Mesenchymal stem cell (in vitro differentiated cells and primary cell): ENCODE measurements around the gene ADAM22.
A peak's percentile ranks its signal among the peaks of the same experiment; 100 is the strongest.
"Not testable (repeated sequence)": the region's sequence is repeated elsewhere in the genome, so short reads cannot be mapped to it uniquely, and the experiment has no call there.

Experiments
- DNase-seq: peaks from one replicate; pipeline ENCODE4 v3.0.0-alpha.2; 2013
- H2AFZ ChIP-seq: one replicate; pipeline ENCODE4 v1.6.1; 2013; ENCODE audit warnings: low read depth, mild to moderate bottlenecking, control low read depth, inconsistent platforms, low read length, moderate library complexity
- H2AK5ac ChIP-seq: 2 replicates; pipeline ENCODE4 v1.6.1; 2013; ENCODE audit warnings: low read length, moderate library complexity, mild to moderate bottlenecking, inconsistent platforms; ENCODE audit not compliant: severe bottlenecking
- H2BK120ac ChIP-seq: one replicate; pipeline ENCODE4 v1.6.1; 2013; ENCODE audit warnings: low read depth, mild to moderate bottlenecking, inconsistent platforms, low read length, moderate library complexity
- H2BK12ac ChIP-seq, 2 experiments: one replicate each; pipeline ENCODE4 v1.6.1; 2013; ENCODE audit warnings: inconsistent platforms in 2 of 2, low read length in 2 of 2, mild to moderate bottlenecking in 2 of 2, moderate library complexity in 2 of 2, control low read depth in 1 of 2
- H2BK15ac ChIP-seq: one replicate; pipeline ENCODE4 v1.6.1; 2013; ENCODE audit warnings: mild to moderate bottlenecking, low read depth, inconsistent platforms; ENCODE audit not compliant: poor library complexity, severe bottlenecking
- H2BK5ac ChIP-seq: 2 replicates; pipeline ENCODE4 v1.6.1; 2013; ENCODE audit warnings: low read depth, mild to moderate bottlenecking, low read length, control low read depth, inconsistent platforms; ENCODE audit not compliant: poor library complexity, severe bottlenecking
- H3K14ac ChIP-seq, 2 experiments: one replicate each; pipeline ENCODE4 v1.6.1; 2013; ENCODE audit warnings: inconsistent platforms in 2 of 2, low read length in 2 of 2, control low read depth in 1 of 2, mild to moderate bottlenecking in 1 of 2, moderate library complexity in 1 of 2
- H3K18ac ChIP-seq, 2 experiments: one replicate each; pipeline ENCODE4 v1.6.1; 2013; ENCODE audit warnings: inconsistent platforms in 2 of 2, low read length in 2 of 2, control low read depth in 1 of 2, low read depth in 1 of 2, mild to moderate bottlenecking in 1 of 2
- H3K23ac ChIP-seq, 2 experiments: one replicate each; pipeline ENCODE4 v1.6.1; 2013; ENCODE audit warnings: inconsistent platforms in 2 of 2, low read length in 2 of 2, mild to moderate bottlenecking in 2 of 2, moderate library complexity in 2 of 2, control low read depth in 1 of 2
- H3K27ac ChIP-seq: 2 replicates; pipeline ENCODE4 v1.5.1; 2013; ENCODE audit warnings: mild to moderate bottlenecking, moderate library complexity, low read length, control low read depth, inconsistent platforms; ENCODE audit not compliant: poor library complexity, severe bottlenecking
- H3K27me3 ChIP-seq, 2 experiments: 2 replicates each; pipeline versions ENCODE4 v1.6.1 to v1.7.0; 2013; ENCODE audit warnings: low read length in 2 of 2, mild to moderate bottlenecking in 2 of 2, moderate library complexity in 2 of 2, control low read depth in 1 of 2, inconsistent platforms in 1 of 2; ENCODE audit not compliant: control insufficient read depth in 1 of 2, insufficient read depth in 1 of 2
- H3K36me3 ChIP-seq, 2 experiments: 2 replicates each; pipeline versions ENCODE4 v1.6.1 to v1.7.0; 2013; ENCODE audit warnings: low read length in 2 of 2, control low read depth in 1 of 2, inconsistent platforms in 1 of 2, low read depth in 1 of 2, mild to moderate bottlenecking in 1 of 2; ENCODE audit not compliant: insufficient read depth in 2 of 2, control insufficient read depth in 1 of 2
- H3K4ac ChIP-seq, 2 experiments: one replicate each; pipeline ENCODE4 v1.6.1; 2013; ENCODE audit warnings: inconsistent platforms in 2 of 2, low read length in 2 of 2, mild to moderate bottlenecking in 2 of 2, moderate library complexity in 2 of 2, control low read depth in 1 of 2, low read depth in 1 of 2
- H3K4me1 ChIP-seq: 2 replicates; pipeline ENCODE4 v1.6.1; 2013; ENCODE audit warnings: low read depth, low read length, control low read depth; ENCODE audit not compliant: control insufficient read depth, insufficient read depth
- H3K4me2 ChIP-seq: 2 replicates; pipeline ENCODE4 v1.6.1; 2013; ENCODE audit warnings: low read length, mild to moderate bottlenecking, inconsistent platforms; ENCODE audit not compliant: poor library complexity, severe bottlenecking
- H3K4me3 ChIP-seq, 2 experiments: 2 replicates each; pipeline versions ENCODE4 v1.5.1 to v1.7.0; 2013; ENCODE audit warnings: low read length in 2 of 2, mild to moderate bottlenecking in 2 of 2, control low read depth in 1 of 2, low read depth in 1 of 2; ENCODE audit not compliant: insufficient read depth in 1 of 2
- H3K79me1 ChIP-seq: replicated peaks from 2 replicates; pipeline ENCODE4 v1.6.1; 2013; ENCODE audit warnings: mild to moderate bottlenecking, control low read depth, low read length, inconsistent platforms; ENCODE audit not compliant: poor library complexity, severe bottlenecking
- H3K9ac ChIP-seq: 2 replicates; pipeline ENCODE4 v1.7.0; 2013; ENCODE audit warnings: mild to moderate bottlenecking, low read length, moderate library complexity
- H3K9me3 ChIP-seq: 2 replicates; pipeline ENCODE4 v1.7.0; 2013; ENCODE audit warnings: mild to moderate bottlenecking, low read length; ENCODE audit not compliant: control insufficient read depth
- H4K8ac ChIP-seq: one replicate; pipeline ENCODE4 v1.6.1; 2013; ENCODE audit warnings: inconsistent platforms, mild to moderate bottlenecking, low read length, moderate library complexity
- H4K91ac ChIP-seq: one replicate; pipeline ENCODE4 v1.6.1; 2013; ENCODE audit warnings: mild to moderate bottlenecking, low read length, inconsistent platforms
- WGBS: methylation state at CpG from one replicate; pipeline ENCODE4 v1.1.7; 2013; ENCODE audit warnings: mixed read lengths; 5-methylcytosine and 5-hydroxymethylcytosine counted together

Gene ADAM22

GRCh38 chr7:87899255-87899654 is 34.8 kb upstream of the ADAM22 start:
- Histone ChIP-seq H3K4ac (no peak overlapping the region), H2BK12ac (no peak overlapping the region), H3K4me3 (no peak overlapping the region), H3K23ac (no peak overlapping the region), H2AFZ (no peak overlapping the region), H2BK15ac (no peak overlapping the region), H3K27me3 (no peaks in the 10 kb centered on the region), H3K79me1 (peaks cover 13% of the 10 kb centered on the region), H3K4me2 (no peak overlapping the region), H2BK120ac (no peak overlapping the region), H3K9me3 (no peaks in the 10 kb centered on the region), H2AK5ac (no peak overlapping the region), H3K18ac (no peak overlapping the region), H3K36me3 (peaks cover 4 to 37% of the 10 kb centered on the region in 2 experiments), H3K9ac (no peak overlapping the region), H4K8ac (no peak overlapping the region), H3K4me1 (no peaks in the 10 kb centered on the region), H3K14ac (no peak overlapping the region), H2BK5ac (no peak overlapping the region), H4K91ac (no peak overlapping the region), H3K27ac (no peak overlapping the region)
- DNase-seq: no peak
- 100% methylated on average over 1 of the region's 2 CpGs for WGBS

GRCh38 chr7:87907136-87907906 is 26.7 kb upstream of the ADAM22 start:
- H3K4me3 ChIP-seq, H3K14ac ChIP-seq, H3K4me1 ChIP-seq, H3K4me2 ChIP-seq, H3K27me3 ChIP-seq, H2BK15ac ChIP-seq, H4K8ac ChIP-seq, H4K91ac ChIP-seq, H3K9me3 ChIP-seq, H3K4ac ChIP-seq, H2BK12ac ChIP-seq, H2AK5ac ChIP-seq, H3K27ac ChIP-seq, H2AFZ ChIP-seq, H2BK120ac ChIP-seq, H3K79me1 ChIP-seq, H3K23ac ChIP-seq, H2BK5ac ChIP-seq, H3K18ac ChIP-seq: not testable (repeated sequence)
- WGBS: no CpG with 5 or more reads among the region's 3 CpGs
- Histone ChIP-seq H3K36me3 (peaks cover 0 to 12% of the 10 kb centered on the region in 2 experiments), H3K9ac (peak overlapping the region; percentile 18)
- DNase-seq: peak; percentile 23

- H3K14ac ChIP-seq, H4K91ac ChIP-seq, H3K79me1 ChIP-seq, H2BK5ac ChIP-seq, H3K18ac ChIP-seq, H2BK12ac ChIP-seq, H2AFZ ChIP-seq, H3K23ac ChIP-seq, H3K27ac ChIP-seq, H3K4me2 ChIP-seq, H2AK5ac ChIP-seq, H2BK120ac ChIP-seq, H3K4me1 ChIP-seq, DNase-seq, H4K8ac ChIP-seq, H2BK15ac ChIP-seq, H3K27me3 ChIP-seq, H3K4ac ChIP-seq, H3K9me3 ChIP-seq, H3K9ac ChIP-seq, H3K4me3 ChIP-seq: not testable (repeated sequence)
- H3K36me3 ChIP-seq: peaks cover 0 to 12% of the 10 kb centered on the region in 2 experiments
- 100% methylated on average over 4 of the region's 4 CpGs for WGBS
These were observed 25.2 kb upstream of the ADAM22 start for GRCh38 chr7:87908814-87909213.

- Histone ChIP-seq H3K27me3 (no peaks in the 10 kb centered on the region), H2BK120ac (no peak overlapping the region)
- WGBS: 83% methylated on average over 3 of the region's 4 CpGs
These were observed 21.9 kb upstream of the ADAM22 start for GRCh38 chr7:87912121-87912520.

More at GRCh38 chr7:87912121-87912520, 21.9 kb upstream of the ADAM22 start:
- no peak overlapping the region for H3K9ac ChIP-seq
- H2BK15ac ChIP-seq: no peak overlapping the region
- H2BK12ac ChIP-seq: no peak overlapping the region
- no peak overlapping the region for H2AFZ ChIP-seq
- H3K23ac ChIP-seq: no peak overlapping the region
- H3K4me1 ChIP-seq: no peaks in the 10 kb centered on the region
- H4K8ac ChIP-seq: no peak overlapping the region
- no peak for DNase-seq
- H4K91ac ChIP-seq: no peak overlapping the region
- no peak overlapping the region for H2BK5ac ChIP-seq
- H3K4me2 ChIP-seq: no peak overlapping the region
- H3K14ac ChIP-seq: no peak overlapping the region
- H3K36me3 ChIP-seq: peaks cover 0 to 6% of the 10 kb centered on the region in 2 experiments
- no peak overlapping the region for H3K18ac ChIP-seq
- no peak overlapping the region for H2AK5ac ChIP-seq
- H3K4ac ChIP-seq: no peak overlapping the region
- no peaks in the 10 kb centered on the region for H3K79me1 ChIP-seq
- no peak overlapping the region for H3K4me3 ChIP-seq
- H3K27ac ChIP-seq: no peak overlapping the region
- H3K9me3 ChIP-seq: no peaks in the 10 kb centered on the region
